Prostate gland (tissue), 2 donors: ENCODE results near the gene RAB40C. TPM values are rescaled to one million over a fixed set of nuclear protein-coding genes. Genes with fewer than 3 reads are reported as not detected.
A peak's percentile ranks its signal among the peaks of the same experiment; 100 is the strongest.

Experiments
- DNase-seq: peaks from one replicate; pipeline ENCODE4 v3.0.0-alpha.2; 2019; ENCODE audit warnings: low spot score
- H3K27ac ChIP-seq, 2 donors: fragments of 200-600 bp; sonication (generic); 2 replicates each; pipeline ENCODE4 v1.5.1; 2017 to 2019
- H3K27me3 ChIP-seq: fragments of 200-600 bp; sonication (generic); replicated peaks from 2 replicates; pipeline ENCODE4 v1.5.1; 2019; ENCODE audit not compliant: insufficient read depth
- H3K36me3 ChIP-seq, 2 donors: fragments of 200-600 bp; sonication (generic); 1 replicate in 1 of 2; 2 replicates in 1 of 2; pipeline versions ENCODE4 v1.5.1 to v1.8.1; 2017 to 2019
- H3K4me1 ChIP-seq: fragments of 200-600 bp; sonication (generic); replicated peaks from 2 replicates; pipeline ENCODE4 v1.5.1; 2019
- H3K4me3 ChIP-seq, 2 donors: fragments of 200-600 bp; sonication (generic); 2 replicates each; pipeline ENCODE4 v1.5.1; 2017 to 2019
- H3K9me3 ChIP-seq: fragments of 200-600 bp; sonication (generic); 2 replicates; pipeline ENCODE4 v1.5.1; 2017
- POLR2A ChIP-seq: fragments of 450-650 bp; IDR thresholded peaks from one replicate; pipeline ENCODE4 v1.6.1; 2016; ENCODE audit warnings: antibody characterized with exemption, mild to moderate bottlenecking
- POLR2AphosphoS5 ChIP-seq: sonication (generic); formaldehyde crosslinking; IDR thresholded peaks from one replicate; pipeline ENCODE4 v1.6.1; 2017; ENCODE audit warnings: antibody characterized with exemption
- WGBS: methylation state at CpG from one replicate; pipeline ENCODE4 v1.1.5; 2018; 5-methylcytosine and 5-hydroxymethylcytosine counted together
- intact Hi-C: fragments of 100-400 bp; cut with DNase I; formaldehyde crosslinking; loops from one replicate; pipeline ENCODE4 v1.14.2; 2022
- total RNA-seq, 2 donors: library from RNA; depleted of rRNA; stranded (reverse); fragments of >200 nt; gene quantifications; one replicate each; pipeline ENCODE4 v1.1.0, GENCODE V29; 2016
- TF ChIP-seq, protein P1 (sequence below), 4 experiments: fragments of 200-600 bp in 2 of 4; fragments of 450-650 bp in 2 of 4; sonication (generic) in 2 of 4; IDR thresholded peaks; 1 replicate in 3 of 4; 2 replicates in 1 of 4; pipeline ENCODE4 v1.5.1; 2016 to 2019; ENCODE audit warnings: antibody characterized with exemption in 4 of 4, mild to moderate bottlenecking in 2 of 4, moderate library complexity in 2 of 4

Gene RAB40C
- total RNA-seq, 2 donors from 2014 or later: 41.8 to 68.0 TPM

DNA sequence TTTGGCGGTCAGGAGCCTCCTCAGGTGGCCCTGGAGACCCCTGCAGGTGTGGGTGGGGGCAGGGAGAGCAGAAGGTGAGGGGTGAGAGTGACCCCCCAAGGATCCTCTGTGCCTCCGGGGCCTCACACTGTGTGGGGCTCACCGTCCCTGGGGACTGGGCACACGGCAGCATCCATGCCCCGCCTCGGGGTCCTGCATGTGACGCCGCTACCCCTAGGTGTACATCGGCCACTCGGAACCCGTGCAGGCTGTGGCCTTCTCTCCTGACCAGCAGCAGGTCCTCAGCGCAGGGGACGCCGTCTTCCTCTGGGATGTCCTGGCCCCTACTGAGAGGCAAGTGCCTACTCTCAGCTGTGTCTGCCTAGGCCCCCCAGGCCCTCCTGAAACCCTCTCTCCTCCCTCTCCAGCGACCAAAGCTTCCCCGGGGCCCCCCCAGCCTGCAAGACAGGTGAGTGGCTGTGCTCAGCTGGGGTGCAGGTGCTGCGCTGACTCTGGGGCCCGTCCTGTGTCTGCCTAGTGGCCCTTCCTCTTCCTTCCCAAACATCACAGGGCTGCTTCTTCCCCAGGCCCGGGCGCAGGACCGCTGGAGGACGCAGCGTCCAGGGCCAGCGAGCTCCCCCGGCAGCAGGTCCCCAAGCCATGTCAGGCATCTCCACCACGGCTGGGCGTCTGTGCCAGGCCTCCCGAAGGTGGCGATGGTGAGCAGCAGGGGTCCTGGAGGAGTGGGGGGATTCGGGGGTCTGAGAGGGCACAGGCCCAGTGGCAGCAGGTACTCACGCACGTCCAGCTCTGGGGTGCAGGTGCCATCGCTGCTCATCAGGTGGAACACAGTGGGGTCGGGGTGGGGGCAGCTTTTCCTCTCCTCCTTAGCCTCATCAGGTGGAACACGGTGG is 69.1 kb downstream of the RAB40C start:
- Histone ChIP-seq H3K36me3 (no peaks in the 10 kb centered on the region), H3K27me3 (no peaks in the 10 kb centered on the region), H3K9me3 (no peaks in the 10 kb centered on the region), H3K4me1 (peaks cover 3% of the 10 kb centered on the region), H3K4me3 (no peak overlapping the region), H3K27ac (no peak overlapping the region)
- no peak for DNase-seq
- WGBS: 88% methylated on average over 25 of the region's 35 CpGs
- intact Hi-C loops: no loop called here
- no peak for TF ChIP-seq POLR2A
- TF ChIP-seq, protein P1, sequence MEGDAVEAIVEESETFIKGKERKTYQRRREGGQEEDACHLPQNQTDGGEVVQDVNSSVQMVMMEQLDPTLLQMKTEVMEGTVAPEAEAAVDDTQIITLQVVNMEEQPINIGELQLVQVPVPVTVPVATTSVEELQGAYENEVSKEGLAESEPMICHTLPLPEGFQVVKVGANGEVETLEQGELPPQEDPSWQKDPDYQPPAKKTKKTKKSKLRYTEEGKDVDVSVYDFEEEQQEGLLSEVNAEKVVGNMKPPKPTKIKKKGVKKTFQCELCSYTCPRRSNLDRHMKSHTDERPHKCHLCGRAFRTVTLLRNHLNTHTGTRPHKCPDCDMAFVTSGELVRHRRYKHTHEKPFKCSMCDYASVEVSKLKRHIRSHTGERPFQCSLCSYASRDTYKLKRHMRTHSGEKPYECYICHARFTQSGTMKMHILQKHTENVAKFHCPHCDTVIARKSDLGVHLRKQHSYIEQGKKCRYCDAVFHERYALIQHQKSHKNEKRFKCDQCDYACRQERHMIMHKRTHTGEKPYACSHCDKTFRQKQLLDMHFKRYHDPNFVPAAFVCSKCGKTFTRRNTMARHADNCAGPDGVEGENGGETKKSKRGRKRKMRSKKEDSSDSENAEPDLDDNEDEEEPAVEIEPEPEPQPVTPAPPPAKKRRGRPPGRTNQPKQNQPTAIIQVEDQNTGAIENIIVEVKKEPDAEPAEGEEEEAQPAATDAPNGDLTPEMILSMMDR (IDR thresholded peaks at IDR 0.05): no peak
- no peak for TF ChIP-seq POLR2AphosphoS5

DNA sequence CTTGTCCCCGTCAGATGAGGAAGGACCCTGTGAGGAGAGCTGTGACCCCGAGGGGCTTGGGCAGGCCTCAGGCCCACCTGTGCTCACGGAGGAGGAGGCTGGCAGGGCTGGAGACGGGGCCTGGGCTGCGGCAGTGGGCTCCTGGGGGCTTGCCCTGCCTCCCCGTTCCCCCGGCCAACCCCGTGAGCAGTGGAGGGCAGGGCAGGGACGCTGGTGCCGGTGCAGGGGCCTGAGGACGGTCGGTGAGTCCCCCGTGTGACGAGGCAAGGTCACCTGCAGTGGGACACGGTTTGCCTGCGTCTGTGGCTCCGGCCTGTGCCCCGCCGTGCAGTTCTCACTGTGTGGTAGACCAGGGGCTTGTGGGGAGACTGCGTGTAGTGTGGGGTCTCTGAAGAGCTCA is 69.8 kb downstream of the RAB40C start:
- Histone ChIP-seq H3K4me3 (no peak overlapping the region), H3K4me1 (peaks cover 3% of the 10 kb centered on the region), H3K27ac (no peak overlapping the region), H3K27me3 (no peaks in the 10 kb centered on the region), H3K9me3 (no peaks in the 10 kb centered on the region), H3K36me3 (no peaks in the 10 kb centered on the region)
- WGBS: 92% methylated on average over 20 of the region's 20 CpGs
- intact Hi-C loops: no loop called here
- TF ChIP-seq, protein P1 (IDR thresholded peaks at IDR 0.05): no peak
- no peak for TF ChIP-seq POLR2A
- TF ChIP-seq POLR2AphosphoS5: no peak
- DNase-seq: no peak

DNA sequence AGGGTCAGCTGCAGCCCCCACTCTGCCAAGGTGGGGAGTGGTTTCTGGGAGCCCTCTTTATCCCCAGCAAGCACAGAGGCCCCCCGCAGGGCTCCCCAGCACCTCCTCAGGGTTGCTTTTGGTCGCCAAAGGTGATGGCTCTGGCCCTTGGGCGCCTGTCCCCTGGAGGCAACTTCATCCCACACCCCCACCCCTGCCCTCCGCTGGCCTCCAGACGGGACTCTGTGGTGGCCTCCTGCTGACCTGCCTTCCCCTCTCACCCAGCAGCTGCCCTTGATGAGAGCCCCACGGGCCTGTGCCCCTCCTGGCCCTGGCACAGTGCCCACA is 70.2 kb downstream of the RAB40C start:
- DNase-seq: no peak
- Histone ChIP-seq H3K27me3 (no peaks in the 10 kb centered on the region), H3K36me3 (no peaks in the 10 kb centered on the region), H3K9me3 (no peaks in the 10 kb centered on the region), H3K27ac (peak overlapping the region in 1 of 2 donors; percentile 3), H3K4me1 (peaks cover 3% of the 10 kb centered on the region), H3K4me3 (no peak overlapping the region)
- WGBS: 59% methylated on average over 6 of the region's 6 CpGs
- TF ChIP-seq POLR2A (no peak), POLR2AphosphoS5 (no peak)
- TF ChIP-seq, protein P1 (IDR thresholded peaks at IDR 0.05): no peak
- intact Hi-C loops: no loop called here

DNA sequence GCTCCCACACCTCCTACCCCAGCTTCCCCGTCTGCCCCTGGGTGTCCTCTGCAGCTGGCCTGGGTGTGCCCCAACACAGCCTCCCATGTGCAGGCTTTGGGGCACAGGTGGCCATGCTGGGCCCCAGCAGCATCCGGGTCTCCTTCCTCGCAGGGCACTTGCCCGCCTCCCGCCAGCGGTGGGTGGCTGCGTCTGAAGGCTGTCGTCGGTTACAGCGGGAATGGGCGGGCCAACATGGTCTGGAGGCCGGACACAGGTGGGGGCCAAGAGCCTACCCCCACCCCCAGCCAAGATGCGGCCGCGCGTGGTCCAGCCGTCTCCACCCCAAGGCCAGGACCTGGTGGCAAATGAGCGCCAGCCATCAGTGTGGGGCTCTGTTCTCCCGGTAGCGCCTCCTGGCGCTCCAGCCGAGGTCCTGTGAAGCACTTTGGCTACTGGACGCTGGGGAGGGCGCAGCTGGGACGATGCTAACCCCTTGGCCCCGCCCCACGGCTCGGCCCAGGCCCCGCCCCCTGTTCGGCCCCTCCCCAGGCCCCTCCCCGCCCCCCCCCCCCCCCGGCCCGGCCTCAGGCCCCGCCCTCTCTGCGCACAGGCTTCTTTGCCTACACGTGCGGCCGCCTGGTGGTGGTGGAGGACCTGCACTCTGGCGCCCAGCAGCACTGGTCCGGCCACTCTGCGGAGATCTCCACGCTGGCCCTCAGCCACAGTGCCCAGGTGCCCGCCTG is 70.8 kb downstream of the RAB40C start:
- 49% methylated on average over 27 of the region's 43 CpGs for WGBS
- no peaks in the 10 kb centered on the region for H3K9me3 ChIP-seq
- TF ChIP-seq, protein P1 (IDR thresholded peaks at IDR 0.05): peak; percentile 24 to 76 (median 56)
- peak; percentile 8 for TF ChIP-seq POLR2A
- TF ChIP-seq POLR2AphosphoS5: peak; percentile 62
- intact Hi-C loops: no loop called here
- H3K36me3 ChIP-seq: no peaks in the 10 kb centered on the region
- H3K27ac ChIP-seq: peak overlapping the region; percentile 53 to 61
- DNase-seq: peak; percentile 86
- H3K27me3 ChIP-seq: no peaks in the 10 kb centered on the region
- no peak overlapping the region for H3K4me3 ChIP-seq
- H3K4me1 ChIP-seq: peaks cover 3% of the 10 kb centered on the region
